H9 (cell line): ENCODE results near the gene CDH23. TPM values are rescaled to one million over a fixed set of nuclear protein-coding genes. Genes with fewer than 3 reads are reported as not detected.

Source experiments
- DNase-seq: peaks from one replicate; pipeline ENCODE4 v3.0.0-alpha.2; 2017
- H2AFZ ChIP-seq: one replicate; pipeline ENCODE4 v1.6.1; 2013; ENCODE audit warnings: mild to moderate bottlenecking, low read length, control low read depth, moderate library complexity
- H2AK5ac ChIP-seq: 2 replicates; pipeline ENCODE4 v1.6.1; 2013; ENCODE audit warnings: low read length, control low read depth, mixed read lengths; ENCODE audit not compliant: insufficient read length
- H2BK120ac ChIP-seq: one replicate; pipeline ENCODE4 v1.6.1; 2013; ENCODE audit warnings: low read depth, mild to moderate bottlenecking, low read length, control low read depth, inconsistent platforms; ENCODE audit not compliant: poor library complexity, severe bottlenecking
- H2BK12ac ChIP-seq: 2 replicates; pipeline ENCODE4 v1.6.1; 2013; ENCODE audit warnings: low read length, control low read depth, mixed read lengths, low read depth; ENCODE audit not compliant: insufficient read length
- H2BK15ac ChIP-seq: 2 replicates; pipeline ENCODE4 v1.6.1; 2013; ENCODE audit warnings: low read depth, low read length, control low read depth
- H2BK20ac ChIP-seq: one replicate; pipeline ENCODE4 v1.6.1; 2013; ENCODE audit warnings: low read depth, mild to moderate bottlenecking, low read length, control low read depth, inconsistent platforms; ENCODE audit not compliant: poor library complexity, severe bottlenecking
- H2BK5ac ChIP-seq: 2 replicates; pipeline ENCODE4 v1.6.1; 2013; ENCODE audit warnings: low read length, control low read depth, mixed read lengths; ENCODE audit not compliant: insufficient read length
- H3K14ac ChIP-seq: 2 replicates; pipeline ENCODE4 v1.6.1; 2013; ENCODE audit warnings: low read length, control low read depth; ENCODE audit not compliant: insufficient read depth
- H3K18ac ChIP-seq: 2 replicates; pipeline ENCODE4 v1.6.1; 2013; ENCODE audit warnings: low read depth, mild to moderate bottlenecking, mixed read lengths, low read length, control low read depth; ENCODE audit not compliant: insufficient read length
- H3K23ac ChIP-seq: 2 replicates; pipeline ENCODE4 v1.6.1; 2013; ENCODE audit warnings: low read length, control low read depth, mixed read lengths, low read depth; ENCODE audit not compliant: insufficient read length
- H3K23me2 ChIP-seq: 2 replicates; pipeline ENCODE4 v1.6.1; 2013; ENCODE audit warnings: low read depth, mild to moderate bottlenecking, mixed read lengths, low read length, control low read depth; ENCODE audit not compliant: insufficient read length, poor library complexity, severe bottlenecking
- H3K27ac ChIP-seq: 2 replicates; pipeline ENCODE4 v1.5.1; 2013; ENCODE audit warnings: low read length, control low read depth, mixed read lengths, low read depth; ENCODE audit not compliant: insufficient read length
- H3K27me3 ChIP-seq: 2 replicates; pipeline ENCODE4 v1.6.1; 2013; ENCODE audit warnings: low read length, control low read depth, inconsistent platforms; ENCODE audit not compliant: insufficient read depth
- H3K4ac ChIP-seq: 2 replicates; pipeline ENCODE4 v1.6.1; 2013; ENCODE audit warnings: low read depth, mild to moderate bottlenecking, control low read depth, inconsistent platforms, low read length, moderate library complexity
- H3K4me1 ChIP-seq: 2 replicates; pipeline ENCODE4 v1.6.1; 2013; ENCODE audit warnings: low read length, control low read depth, inconsistent platforms; ENCODE audit not compliant: insufficient read depth
- H3K4me2 ChIP-seq: 2 replicates; pipeline ENCODE4 v1.6.1; 2013; ENCODE audit warnings: low read length, control low read depth, mixed read lengths; ENCODE audit not compliant: insufficient read length, insufficient read depth
- H3K56ac ChIP-seq: 2 replicates; pipeline ENCODE4 v1.6.1; 2013; ENCODE audit warnings: low read depth, mild to moderate bottlenecking, mixed read lengths, low read length, control low read depth; ENCODE audit not compliant: insufficient read length
- H3K79me1 ChIP-seq: 2 replicates; pipeline ENCODE4 v1.6.1; 2013; ENCODE audit warnings: low read depth, mild to moderate bottlenecking, moderate library complexity, low read length, control low read depth, inconsistent platforms; ENCODE audit not compliant: insufficient read depth, poor library complexity, severe bottlenecking
- H3K79me2 ChIP-seq: 2 replicates; pipeline ENCODE4 v1.6.1; 2013; ENCODE audit warnings: low read length, control low read depth, inconsistent platforms; ENCODE audit not compliant: insufficient read depth
- H3K9ac ChIP-seq: 2 replicates; pipeline ENCODE4 v1.6.1; 2013; ENCODE audit warnings: low read length, control low read depth, mixed read lengths; ENCODE audit not compliant: insufficient read length; ENCODE audit errors: extremely low read depth
- H3K9me3 ChIP-seq: one replicate; pipeline ENCODE4 v1.6.1; 2013; ENCODE audit warnings: low read depth, low read length, inconsistent platforms; ENCODE audit not compliant: control insufficient read depth
- H3T11ph ChIP-seq: one replicate; pipeline ENCODE4 v1.6.1; 2013; ENCODE audit warnings: mild to moderate bottlenecking, low read length, control low read depth, inconsistent platforms
- H4K20me1 ChIP-seq: one replicate; pipeline ENCODE4 v1.6.1; 2013; ENCODE audit not compliant: control insufficient read depth, insufficient read length, insufficient read depth
- H4K5ac ChIP-seq: 2 replicates; pipeline ENCODE4 v1.6.1; 2013; ENCODE audit warnings: low read depth, mild to moderate bottlenecking, mixed read lengths, low read length, control low read depth; ENCODE audit not compliant: insufficient read length
- H4K8ac ChIP-seq: replicated peaks from 2 replicates; pipeline ENCODE4 v1.6.1; 2013; ENCODE audit warnings: low read length, control low read depth, mixed read lengths, low read depth; ENCODE audit not compliant: insufficient read length
- H4K91ac ChIP-seq: 2 replicates; pipeline ENCODE4 v1.6.1; 2013; ENCODE audit warnings: low read depth, mild to moderate bottlenecking, moderate library complexity, mixed read lengths, low read length, control low read depth; ENCODE audit not compliant: insufficient read length
- H3K27ac Mint-ChIP-seq, 3 experiments: 2 replicates in 2 of 3; 3 replicates in 1 of 3; pipeline ENCODE4 v1.8.0; 2020 to 2021; ENCODE audit warnings: mixed read lengths in 3 of 3, mild to moderate bottlenecking in 1 of 3, moderate library complexity in 1 of 3
- H3K27me3 Mint-ChIP-seq: 2 replicates; pipeline ENCODE4 v1.8.0; 2021; ENCODE audit warnings: low read depth, mild to moderate bottlenecking, moderate library complexity, mixed read lengths
- H3K36me3 Mint-ChIP-seq, 3 experiments: 2 replicates in 2 of 3; 3 replicates in 1 of 3; pipeline ENCODE4 v1.8.0; 2020 to 2021; ENCODE audit warnings: low read depth in 3 of 3, mixed read lengths in 3 of 3; ENCODE audit not compliant: insufficient read depth in 1 of 3
- H3K4me1 Mint-ChIP-seq, 2 experiments: 2 replicates each; pipeline ENCODE4 v1.8.0; 2020; ENCODE audit warnings: mixed read lengths in 2 of 2
- H3K4me3 Mint-ChIP-seq, 2 experiments: 2 replicates in 1 of 2; 3 replicates in 1 of 2; pipeline ENCODE4 v1.8.0; 2020 to 2021; ENCODE audit warnings: mild to moderate bottlenecking in 2 of 2, mixed read lengths in 2 of 2, moderate library complexity in 1 of 2
- H3K9me3 Mint-ChIP-seq, 2 experiments: 2 replicates in 1 of 2; 3 replicates in 1 of 2; pipeline ENCODE4 v1.8.0; 2020; ENCODE audit warnings: mild to moderate bottlenecking in 2 of 2, mixed read lengths in 2 of 2, moderate library complexity in 1 of 2
- CTCF ChIP-seq: fragments of 200-600 bp; sonication (generic); conservative IDR thresholded peaks from 3 replicates; pipeline ENCODE4 v1.8.0; 2021; ENCODE audit warnings: antibody characterized with exemption, mild to moderate bottlenecking
- WGBS: extraction: QIAGEN DNeasy Blood & Tissue Kit; methylation state at CpG from one replicate; pipeline ENCODE4 v1.1.7; 2013; ENCODE audit warnings: missing lambda C conversion rate, low lambda C conversion rate, mixed read lengths; ENCODE audit not compliant: insufficient read length; ENCODE audit errors: extremely low coverage; 5-methylcytosine and 5-hydroxymethylcytosine counted together
- total RNA-seq: library from RNA; stranded (reverse); gene quantifications from 2 replicates; pipeline ENCODE4 v1.2.1, GENCODE V29; 2021

The CDH23 gene
- total RNA-seq, 1 experiment from 2014 or later: 2.1 TPM

- H3K27me3 ChIP-seq: peaks cover 14% of the 10 kb centered on the region; the same call in 1 of the 2 replicates
- WGBS: no CpG with 5 or more reads among the region's 9 CpGs
- no peaks in the 10 kb centered on the region for H4K20me1 ChIP-seq
- H3K4me3 Mint-ChIP-seq: no peak overlapping the region
- no peaks in the 10 kb centered on the region; a peak in 1 of 5 replicates for H3K9me3 Mint-ChIP-seq
- H3K4me1 Mint-ChIP-seq: peaks cover 29 to 38% of the 10 kb centered on the region in 2 experiments
- H3K9me3 ChIP-seq: no peaks in the 10 kb centered on the region
- no peaks in the 10 kb centered on the region for H3K79me2 ChIP-seq
- no peak overlapping the region for H3K4ac ChIP-seq
- DNase-seq: no peak
- H2BK15ac ChIP-seq: no peak overlapping the region
- no peaks in the 10 kb centered on the region for H3K36me3 Mint-ChIP-seq
- H2AFZ ChIP-seq: no peak overlapping the region
- no peak overlapping the region for H3K56ac ChIP-seq
- no peak for TF ChIP-seq CTCF
- no peak overlapping the region for H4K8ac ChIP-seq
- no peak overlapping the region for H3K27ac ChIP-seq
- no peak overlapping the region for H3K9ac ChIP-seq
- H2BK12ac ChIP-seq: no peak overlapping the region
- no peak overlapping the region for H4K91ac ChIP-seq
- no peak overlapping the region for H3K18ac ChIP-seq
- H3K79me1 ChIP-seq: no peaks in the 10 kb centered on the region
- H3K27me3 Mint-ChIP-seq: peaks cover 61% of the 10 kb centered on the region
- H2AK5ac ChIP-seq: no peak overlapping the region
- H2BK120ac ChIP-seq: no peak overlapping the region
- no peak overlapping the region for H2BK20ac ChIP-seq
- no peak overlapping the region for H2BK5ac ChIP-seq
- H3K23ac ChIP-seq: no peak overlapping the region
- H3T11ph ChIP-seq: no peak overlapping the region
- H3K14ac ChIP-seq: no peak overlapping the region
- no peaks in the 10 kb centered on the region for H3K4me1 ChIP-seq
- H3K23me2 ChIP-seq: no peaks in the 10 kb centered on the region
- H4K5ac ChIP-seq: no peak overlapping the region
- no peak overlapping the region for H3K4me2 ChIP-seq
- no peak overlapping the region for H3K27ac Mint-ChIP-seq
These were observed 101.1 kb downstream of the CDH23 start for GRCh38 chr10:71497763-71498326.
